OCI-LY7 (cell line): ENCODE measurements around the gene CALD1. TPM values are rescaled to one million over a fixed set of nuclear protein-coding genes. Genes with fewer than 3 reads are reported as not detected.
A peak's percentile ranks its signal among the peaks of the same experiment; 100 is the strongest.

Source experiments
- BruUV-seq: library from RNA; stranded (reverse); fragments of 400-500 nt; replicated peaks from 2 replicates; lab custom pipeline; 2021; lab: Mats Ljungman, UMichigan
- CTCF ChIA-PET: fragments of 300-600 bp; sonication (Branson Sonifier 250); formaldehyde crosslinking; loops from one replicate; lab custom pipeline; 2022; ENCODE audit warnings: antibody characterized with exemption; ENCODE audit not compliant: unreplicated experiment; lab: Charles Lee
- POLR2A ChIA-PET: fragments of 300-600 bp; sonication (Branson Sonifier 250); formaldehyde crosslinking; loops from one replicate; lab custom pipeline; 2022; ENCODE audit warnings: antibody characterized with exemption; lab: Charles Lee
- DNase-seq: peaks from one replicate; pipeline ENCODE4 v3.0.0-alpha.2; 2015; ENCODE audit warnings: low spot score
- H2AFZ ChIP-seq: fragments of 200-600 bp; sonication (generic), shearing (Covaris generic); 2 replicates; pipeline ENCODE4 v1.6.1; 2014; ENCODE audit warnings: mild to moderate bottlenecking, antibody characterized with exemption, low read length, moderate library complexity
- H3K27ac ChIP-seq: fragments of 200-600 bp; sonication (generic); 2 replicates; pipeline ENCODE4 v1.5.1; 2014; ENCODE audit warnings: mixed run types, low read depth, mild to moderate bottlenecking, moderate library complexity, low read length, inconsistent platforms; ENCODE audit not compliant: poor library complexity, severe bottlenecking
- H3K36me3 ChIP-seq: fragments of 200-600 bp; sonication (generic); 2 replicates; pipeline ENCODE4 v1.6.1; 2014; ENCODE audit warnings: mild to moderate bottlenecking, antibody characterized with exemption, low read length, moderate library complexity, mixed read lengths; ENCODE audit not compliant: insufficient read depth
- H3K4me1 ChIP-seq: fragments of 200-600 bp; sonication (generic); 2 replicates; pipeline ENCODE4 v1.5.1; 2014; ENCODE audit warnings: mild to moderate bottlenecking, low read length; ENCODE audit not compliant: insufficient read depth, poor library complexity, severe bottlenecking
- H3K4me2 ChIP-seq: fragments of 200-600 bp; sonication (generic); 2 replicates; pipeline ENCODE4 v1.6.1; 2014; ENCODE audit warnings: mild to moderate bottlenecking, low read length
- H3K4me3 ChIP-seq: fragments of 200-600 bp; sonication (generic); 2 replicates; pipeline ENCODE4 v1.5.1; 2014; ENCODE audit warnings: mild to moderate bottlenecking, low read depth, low read length; ENCODE audit not compliant: poor library complexity, severe bottlenecking
- H3K79me2 ChIP-seq: fragments of 200-600 bp; sonication (generic); 2 replicates; pipeline ENCODE4 v1.6.1; 2016; ENCODE audit warnings: low read depth, mild to moderate bottlenecking, low read length, moderate library complexity, mixed read lengths; ENCODE audit not compliant: insufficient read depth
- H3K9me2 ChIP-seq: fragments of 200-600 bp; sonication (generic); 2 replicates; pipeline ENCODE4 v1.6.1; 2016; ENCODE audit warnings: mild to moderate bottlenecking, low read length, mixed read lengths; ENCODE audit not compliant: insufficient read depth
- H3K9me3 ChIP-seq: fragments of 200-600 bp; sonication (generic); 2 replicates; pipeline ENCODE4 v1.6.1; 2014; ENCODE audit warnings: mild to moderate bottlenecking, mixed run types, low read length, mixed read lengths
- H4K20me1 ChIP-seq: fragments of 200-600 bp; sonication (generic); 2 replicates; pipeline ENCODE4 v1.6.1; 2014; ENCODE audit warnings: mild to moderate bottlenecking, antibody characterized with exemption, low read length, moderate library complexity, mixed read lengths; ENCODE audit not compliant: insufficient read depth
- CTCF ChIP-seq: fragments of 200-600 bp; sonication (generic); conservative IDR thresholded peaks from 2 replicates; pipeline ENCODE4 v1.5.1; 2014; ENCODE audit warnings: mild to moderate bottlenecking, antibody characterized with exemption, low read length, moderate library complexity, mixed read lengths
- EZH2phosphoT487 ChIP-seq: fragments of 200-600 bp; sonication (generic); IDR thresholded peaks from 2 replicates; pipeline ENCODE4 v1.6.1; 2018; ENCODE audit warnings: low read depth, borderline replicate concordance, mild to moderate bottlenecking, mixed run types, antibody characterized with exemption, low read length, moderate library complexity, mixed read lengths
- intact Hi-C: fragments of 100-400 bp; cut with micrococcal nuclease; formaldehyde crosslinking; loops from one replicate; pipeline ENCODE4 v1.10.0; 2022; ENCODE audit not compliant: unreplicated experiment
- total RNA-seq, 2 experiments: library from RNA; depleted of rRNA in 1 of 2; stranded (reverse); fragments of >200 nt in 1 of 2; shearing (Covaris generic) in 1 of 2; gene quantifications; 2 replicates each; pipeline ENCODE4 v1.2.3, GENCODE V29; 2014 to 2022

The CALD1 gene
- total RNA-seq, 2 experiments from 2014 or later: 0.25 to 0.49 TPM

GRCh38 chr7:134954197-134955082, 175.0 kb downstream of the CALD1 start:
- peak; percentile 50 for DNase-seq
- BruUV-seq: no TSS peak

GRCh38 chr7:134957005-134957404, 177.6 kb downstream of the CALD1 start:
- H3K9me2 ChIP-seq: no peaks in the 10 kb centered on the region
- no peaks in the 10 kb centered on the region for H3K9me3 ChIP-seq
- H3K4me3 ChIP-seq: no peak overlapping the region
- no peak overlapping the region for H3K4me2 ChIP-seq
- ChIA-PET CTCF (no interaction called here), POLR2A (interaction anchor here (0.6 kb wide), 1 partner anchor 20 kb away, joined by 3 read pairs; no protein-coding TSS in a partner anchor)
- H2AFZ ChIP-seq: no peak overlapping the region
- H3K79me2 ChIP-seq: no peaks in the 10 kb centered on the region
- intact Hi-C loops: no loop called here
- H3K36me3 ChIP-seq: no peaks in the 10 kb centered on the region
- H3K27ac ChIP-seq: no peak overlapping the region
- no peaks in the 10 kb centered on the region for H3K4me1 ChIP-seq
- no peaks in the 10 kb centered on the region for H4K20me1 ChIP-seq
- no TSS peak for BruUV-seq
- TF ChIP-seq CTCF (no peak), EZH2phosphoT487 (no peak)
- DNase-seq: no peak

More at GRCh38 chr7:134954197-134955082, 175.0 kb downstream of the CALD1 start:
- Histone ChIP-seq H3K36me3 (no peaks in the 10 kb centered on the region), H4K20me1 (no peaks in the 10 kb centered on the region), H3K9me2 (no peaks in the 10 kb centered on the region), H3K27ac (no peak overlapping the region), H3K4me1 (no peaks in the 10 kb centered on the region), H3K79me2 (no peaks in the 10 kb centered on the region), H3K4me3 (no peak overlapping the region), H3K4me2 (no peak overlapping the region), H2AFZ (no peak overlapping the region), H3K9me3 (no peaks in the 10 kb centered on the region)
- intact Hi-C loops: loop anchor here (2.0 kb wide), 1 partner anchor 322 kb away; no protein-coding TSS in a partner anchor
- TF ChIP-seq CTCF: peak; percentile 87
- TF ChIP-seq EZH2phosphoT487: no peak
- CTCF ChIA-PET: no interaction called here
- POLR2A ChIA-PET: no interaction called here

GRCh38 chr7:134959810-134960209, 180.4 kb downstream of the CALD1 start:
- H4K20me1 ChIP-seq: no peaks in the 10 kb centered on the region
- TF ChIP-seq EZH2phosphoT487 (no peak), CTCF (no peak)
- DNase-seq: no peak
- ChIA-PET POLR2A (interaction anchor here (0.9 kb wide), 1 partner anchor 9 kb away, joined by 3 read pairs; no protein-coding TSS in a partner anchor), CTCF (no interaction called here)
- no peaks in the 10 kb centered on the region for H3K79me2 ChIP-seq
- H3K36me3 ChIP-seq: no peaks in the 10 kb centered on the region
- H3K4me2 ChIP-seq: no peak overlapping the region
- no peaks in the 10 kb centered on the region for H3K9me2 ChIP-seq
- no peak overlapping the region for H2AFZ ChIP-seq
- H3K4me1 ChIP-seq: no peaks in the 10 kb centered on the region
- intact Hi-C loops: no loop called here
- no peak overlapping the region for H3K27ac ChIP-seq
- H3K4me3 ChIP-seq: no peak overlapping the region
- BruUV-seq: no TSS peak
- no peaks in the 10 kb centered on the region for H3K9me3 ChIP-seq
